AG04449 (cell line): ENCODE results near the gene C17orf107.

ENCODE experiments used
- CTCF ChIA-PET: fragments of 350-600 bp; formaldehyde crosslinking; extraction: SDS; loops from one replicate; lab custom pipeline; 2021; ENCODE audit warnings: antibody characterized with exemption; lab: Yijun Ruan, JAX
- POLR2A ChIA-PET: fragments of 400-600, 350-600 bp; formaldehyde crosslinking; extraction: SDS; loops from one replicate; lab custom pipeline; 2020; ENCODE audit warnings: antibody characterized with exemption, inconsistent platforms; lab: Yijun Ruan, JAX
- DNase-seq: peaks from one replicate; pipeline ENCODE4 v3.0.0-alpha.2; 2010; ENCODE audit warnings: low read depth, low spot score
- H3K4me3 ChIP-seq: 2 replicates; pipeline ENCODE4 v1.5.1; 2011; ENCODE audit warnings: low read depth, mild to moderate bottlenecking, control low read depth, low read length
- TF ChIP-seq, protein P1 (sequence below): IDR thresholded peaks from one replicate; pipeline ENCODE4 v1.5.1; 2011; ENCODE audit warnings: mild to moderate bottlenecking, moderate library complexity, low read length, control low read depth, inconsistent platforms; ENCODE audit not compliant: insufficient read depth; ENCODE audit errors: missing control alignments

The C17orf107 gene

DNA sequence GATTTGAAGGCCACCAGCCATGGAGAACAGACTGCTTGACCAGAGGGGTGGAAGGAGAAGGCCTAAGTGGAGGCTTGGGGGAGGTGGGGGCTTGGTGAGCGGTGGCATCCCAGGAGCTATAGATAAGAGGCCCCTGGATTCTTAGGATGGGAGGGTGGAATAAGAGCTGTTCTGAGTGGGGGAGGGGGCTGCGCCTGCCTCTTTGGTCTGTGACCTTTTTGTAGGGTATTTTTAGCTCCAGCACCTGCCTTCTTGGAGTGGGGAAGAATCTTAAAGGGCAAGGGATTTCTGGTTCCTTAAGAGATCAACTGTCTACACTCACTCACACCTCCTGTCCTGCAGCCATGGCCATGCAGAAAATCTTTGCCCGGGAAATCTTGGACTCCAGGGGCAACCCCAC lies 52.1 kb downstream of the C17orf107 start:
- H3K4me3 ChIP-seq, result no peak overlapping the region
- TF ChIP-seq, protein P1, sequence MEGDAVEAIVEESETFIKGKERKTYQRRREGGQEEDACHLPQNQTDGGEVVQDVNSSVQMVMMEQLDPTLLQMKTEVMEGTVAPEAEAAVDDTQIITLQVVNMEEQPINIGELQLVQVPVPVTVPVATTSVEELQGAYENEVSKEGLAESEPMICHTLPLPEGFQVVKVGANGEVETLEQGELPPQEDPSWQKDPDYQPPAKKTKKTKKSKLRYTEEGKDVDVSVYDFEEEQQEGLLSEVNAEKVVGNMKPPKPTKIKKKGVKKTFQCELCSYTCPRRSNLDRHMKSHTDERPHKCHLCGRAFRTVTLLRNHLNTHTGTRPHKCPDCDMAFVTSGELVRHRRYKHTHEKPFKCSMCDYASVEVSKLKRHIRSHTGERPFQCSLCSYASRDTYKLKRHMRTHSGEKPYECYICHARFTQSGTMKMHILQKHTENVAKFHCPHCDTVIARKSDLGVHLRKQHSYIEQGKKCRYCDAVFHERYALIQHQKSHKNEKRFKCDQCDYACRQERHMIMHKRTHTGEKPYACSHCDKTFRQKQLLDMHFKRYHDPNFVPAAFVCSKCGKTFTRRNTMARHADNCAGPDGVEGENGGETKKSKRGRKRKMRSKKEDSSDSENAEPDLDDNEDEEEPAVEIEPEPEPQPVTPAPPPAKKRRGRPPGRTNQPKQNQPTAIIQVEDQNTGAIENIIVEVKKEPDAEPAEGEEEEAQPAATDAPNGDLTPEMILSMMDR, result no peak
- ChIA-PET POLR2A (interaction anchor here (6.2 to 6.6 kb wide), 2 partner anchors 11 to 14 kb away, joined by 49 to 112 read pairs; partner anchors contain the start of genes RNF167, SLC25A11 and SPAG7), CTCF (interaction anchor here (0.9 to 2.4 kb wide), 3 partner anchors 15 to 109 kb away, joined by 3 to 11 read pairs (median 4); partner anchors contain the start of gene SPAG7)
- no peak for DNase-seq
